ENCODE results near the gene SLC25A19. TPM values are rescaled to one million over a fixed set of nuclear protein-coding genes. Genes with fewer than 3 reads are reported as not detected.
"Not testable (repeated sequence)": the region's sequence is repeated elsewhere in the genome, so short reads cannot be mapped to it uniquely, and the experiment has no call there.

The SLC25A19 gene
- total RNA-seq, 1 donor from 2014 or later, result 13.1 TPM

DNA sequence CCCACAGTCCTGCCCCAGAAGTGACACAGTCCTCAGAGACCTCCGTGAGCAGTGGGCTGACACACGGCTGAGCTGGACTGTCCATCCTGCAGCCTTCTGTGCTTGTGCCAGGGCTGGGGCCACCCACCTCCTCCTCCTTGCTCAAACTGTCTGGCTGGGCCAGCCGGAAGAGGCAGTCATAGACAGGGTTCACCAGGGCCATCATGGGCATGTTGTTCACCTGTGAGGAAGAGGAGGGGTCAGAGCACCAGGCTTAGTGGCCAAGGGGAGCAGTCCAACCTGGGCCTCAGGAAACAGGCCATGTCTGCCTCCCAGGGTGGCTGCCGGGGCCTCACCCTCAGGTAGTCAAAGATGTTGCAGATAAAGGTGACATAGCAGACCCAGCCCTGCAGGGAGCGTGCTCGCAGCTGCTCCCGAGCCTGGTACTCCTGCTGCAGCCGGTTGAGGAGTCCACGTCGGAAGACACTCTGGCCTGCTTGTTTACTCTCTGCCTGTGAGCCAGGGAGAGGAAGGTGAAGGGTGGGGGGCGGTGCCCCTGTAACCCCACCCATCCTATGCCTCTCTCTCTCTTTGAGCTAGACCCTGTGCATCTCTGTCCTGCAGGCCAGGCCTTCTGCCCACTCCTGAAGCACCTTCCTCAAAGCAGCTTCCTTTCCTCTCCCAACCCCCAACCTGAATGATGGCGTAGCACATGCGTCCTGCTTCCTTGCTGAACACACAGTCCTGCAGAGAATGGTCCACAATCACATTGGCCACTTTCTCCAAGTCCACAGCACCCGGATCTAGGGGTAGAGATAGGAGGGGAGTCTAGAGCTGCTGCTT is 21.6 kb downstream of the SLC25A19 start:
- no peak for DNase-seq (ENCODE audit: low read depth, low spot score)

DNA sequence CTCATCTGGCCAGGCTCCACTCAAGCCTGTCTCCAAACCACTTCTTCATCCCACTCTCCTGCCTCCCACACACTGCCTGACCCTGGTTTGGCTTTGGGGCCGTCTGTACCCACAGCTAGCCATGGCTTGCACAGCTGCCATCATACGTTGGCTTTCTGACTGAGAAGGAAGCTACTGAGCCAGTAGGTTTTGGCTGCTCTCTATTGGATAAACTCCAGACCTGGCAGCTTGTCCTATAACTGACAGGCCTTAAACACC is 22.2 kb downstream of the SLC25A19 start:
- DNase-seq (ENCODE audit: low read depth, low spot score), result no peak

DNA sequence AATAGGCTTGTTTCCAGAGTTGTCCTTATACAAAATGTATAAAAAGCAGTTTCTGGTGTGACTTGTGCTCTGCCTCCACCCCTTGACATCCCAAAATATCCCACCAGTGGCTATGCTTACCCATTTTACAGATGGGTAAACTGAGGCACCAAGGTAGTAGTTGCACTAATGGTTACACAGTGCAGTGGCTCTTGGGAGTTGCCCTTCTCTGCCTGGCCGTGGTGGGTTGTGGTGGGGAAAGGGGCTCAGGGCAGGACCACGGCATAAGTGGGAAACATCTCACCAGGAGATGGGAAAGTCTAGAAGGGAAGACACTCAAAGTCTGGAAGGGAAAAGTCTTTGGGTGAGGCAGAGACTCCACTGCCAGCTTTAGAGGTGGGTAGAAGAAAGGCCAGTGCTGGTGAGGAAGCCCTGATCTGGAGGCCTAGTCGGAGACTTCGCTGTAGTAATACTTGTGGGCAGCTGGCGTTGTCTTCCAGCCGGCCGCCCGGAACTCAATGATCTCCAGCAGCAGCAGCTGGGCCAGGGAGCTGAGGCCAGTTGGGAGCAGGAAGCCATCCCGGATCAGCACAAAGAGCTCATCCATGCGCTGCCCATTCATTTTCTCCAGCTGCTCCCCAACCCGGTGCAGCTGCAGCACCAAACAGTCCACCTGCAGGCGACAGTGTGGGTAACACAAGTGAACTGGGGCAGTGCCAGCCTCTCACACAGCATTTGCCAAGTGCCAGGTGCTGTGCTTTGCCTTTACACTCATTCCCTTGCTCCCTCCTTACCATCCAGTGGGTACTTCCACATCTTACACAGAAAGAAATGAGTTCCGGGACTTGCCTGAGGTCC is 22.7 kb downstream of the SLC25A19 start:
- DNase-seq (ENCODE audit: low read depth, low spot score), result no peak

DNA sequence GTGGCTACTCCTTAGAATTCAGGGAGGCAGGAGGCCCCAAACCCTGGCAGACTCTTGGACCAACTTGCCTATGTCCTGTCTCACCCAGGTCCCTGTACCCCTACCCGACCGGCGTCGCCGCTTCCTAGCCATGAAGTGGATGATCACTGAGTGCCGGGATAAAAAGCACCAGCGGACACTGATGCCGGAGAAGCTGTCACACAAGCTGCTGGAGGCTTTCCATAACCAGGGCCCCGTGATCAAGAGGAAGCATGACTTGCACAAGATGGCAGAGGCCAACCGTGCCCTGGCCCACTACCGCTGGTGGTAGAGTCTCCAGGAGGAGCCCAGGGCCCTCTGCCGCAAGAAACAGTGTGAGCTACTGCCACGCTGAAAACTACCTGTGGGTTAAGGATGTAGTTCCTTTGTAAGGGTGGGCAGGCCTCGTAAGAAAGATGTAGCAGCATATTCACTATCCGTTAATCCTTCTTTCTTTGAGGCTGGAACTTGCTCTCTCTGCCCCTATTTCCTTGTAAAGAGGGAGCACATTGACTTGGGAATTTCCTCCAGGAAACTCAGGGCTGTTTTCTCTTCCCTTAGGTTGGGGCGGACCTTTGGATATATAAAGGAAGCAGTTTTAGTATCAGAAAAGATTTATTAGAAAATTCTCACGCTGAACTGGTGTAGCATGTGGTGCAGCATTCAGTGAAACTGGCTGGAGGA is 23.5 kb downstream of the SLC25A19 start:
- peak; percentile 52 for DNase-seq (ENCODE audit: low read depth, low spot score)

DNA sequence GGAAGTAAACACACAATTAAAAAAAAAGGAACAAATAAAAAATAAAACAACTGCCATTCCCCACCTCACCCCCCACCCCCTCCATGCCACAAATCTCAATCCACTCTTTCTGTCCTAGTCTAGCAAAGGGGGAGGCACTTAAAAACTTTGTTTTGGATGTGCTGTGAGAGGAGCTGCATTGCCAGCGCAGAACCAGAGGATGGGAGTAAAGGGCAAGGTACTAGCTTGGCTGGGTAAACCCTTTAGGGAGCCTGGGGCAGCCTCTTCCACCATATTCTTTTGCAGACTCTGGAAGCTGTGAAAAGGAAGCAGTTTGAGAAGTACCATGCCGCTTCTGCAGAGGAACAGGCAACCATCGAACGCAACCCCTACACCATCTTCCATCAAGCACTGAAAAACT is 26.2 kb downstream of the SLC25A19 start:
- no peak for DNase-seq (ENCODE audit: low read depth, low spot score)

DNA sequence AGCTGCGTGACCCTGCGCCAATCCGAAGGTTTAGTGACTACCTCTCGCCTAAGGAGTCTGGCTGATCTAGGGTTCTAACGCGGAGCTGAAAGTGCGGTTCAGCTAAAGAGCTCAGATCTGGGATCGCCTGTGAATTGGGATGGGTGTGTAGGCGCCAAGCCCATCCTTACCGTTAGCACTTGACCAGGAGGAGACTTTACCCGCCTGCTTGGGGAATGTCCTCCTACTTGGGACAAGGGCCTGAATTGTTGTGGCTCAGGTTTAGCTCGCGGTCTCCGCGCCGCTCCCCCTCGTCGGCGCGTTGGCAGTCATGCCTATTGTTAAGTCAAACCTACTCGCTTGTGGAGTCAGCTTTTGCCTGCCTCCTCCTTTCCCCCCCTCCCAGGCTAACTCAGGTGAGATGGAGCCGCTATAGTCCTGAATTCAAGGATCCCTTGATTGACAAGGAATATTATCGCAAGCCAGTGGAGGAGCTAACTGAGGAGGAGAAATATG is 27.1 kb downstream of the SLC25A19 start:
- DNase-seq (ENCODE audit: low read depth, low spot score), result no peak

DNA sequence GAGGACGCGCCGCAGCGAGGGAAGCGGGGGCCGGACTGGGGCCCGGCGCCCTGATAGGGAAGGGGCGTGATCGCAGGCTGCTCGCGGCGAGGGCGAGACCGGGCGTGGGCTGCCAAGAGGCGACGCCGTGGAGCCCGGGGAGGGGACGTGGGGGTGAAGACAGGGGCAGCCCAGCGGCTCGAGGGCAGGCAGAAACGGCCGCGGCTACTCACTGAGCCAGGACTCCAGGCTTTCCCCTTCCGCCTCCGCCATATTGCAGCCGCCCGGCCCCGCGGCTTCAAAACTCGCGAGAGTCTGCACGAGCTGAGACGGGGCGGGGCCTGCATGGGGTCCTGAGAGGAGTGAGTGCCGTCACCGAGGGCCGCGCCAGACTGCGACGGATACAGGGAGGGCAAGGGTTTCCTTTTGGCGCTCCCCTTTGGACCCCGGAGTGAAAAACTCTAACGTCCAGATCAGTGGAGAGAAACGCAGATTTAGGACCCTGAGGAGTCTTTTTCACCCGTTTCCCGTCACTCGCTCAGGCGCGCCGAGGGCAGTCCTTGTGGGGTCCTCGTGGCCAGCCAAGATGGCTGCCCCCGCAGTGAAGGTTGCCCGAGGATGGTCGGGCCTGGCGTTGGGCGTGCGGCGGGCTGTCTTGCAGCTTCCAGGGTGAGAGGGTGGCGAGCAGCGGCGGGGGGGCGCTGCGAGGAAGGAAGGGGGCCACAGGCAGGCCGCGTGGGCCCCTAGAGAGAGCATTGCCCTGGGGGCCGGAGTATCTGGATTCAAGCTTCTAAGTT is 27.7 kb downstream of the SLC25A19 start, which contains the start of the genes GGA3 and MRPS7:
Gene GGA3 (minus strand): TSS at position 271 of the 776 bp plus-strand sequence. CDS start 19 bp downstream, at position 252.
Gene MRPS7 (plus strand): TSS at position 544 of the 776 bp plus-strand sequence. CDS start 22 bp downstream, at position 566.
- peak; percentile 67 for DNase-seq (ENCODE audit: low read depth, low spot score)

DNA sequence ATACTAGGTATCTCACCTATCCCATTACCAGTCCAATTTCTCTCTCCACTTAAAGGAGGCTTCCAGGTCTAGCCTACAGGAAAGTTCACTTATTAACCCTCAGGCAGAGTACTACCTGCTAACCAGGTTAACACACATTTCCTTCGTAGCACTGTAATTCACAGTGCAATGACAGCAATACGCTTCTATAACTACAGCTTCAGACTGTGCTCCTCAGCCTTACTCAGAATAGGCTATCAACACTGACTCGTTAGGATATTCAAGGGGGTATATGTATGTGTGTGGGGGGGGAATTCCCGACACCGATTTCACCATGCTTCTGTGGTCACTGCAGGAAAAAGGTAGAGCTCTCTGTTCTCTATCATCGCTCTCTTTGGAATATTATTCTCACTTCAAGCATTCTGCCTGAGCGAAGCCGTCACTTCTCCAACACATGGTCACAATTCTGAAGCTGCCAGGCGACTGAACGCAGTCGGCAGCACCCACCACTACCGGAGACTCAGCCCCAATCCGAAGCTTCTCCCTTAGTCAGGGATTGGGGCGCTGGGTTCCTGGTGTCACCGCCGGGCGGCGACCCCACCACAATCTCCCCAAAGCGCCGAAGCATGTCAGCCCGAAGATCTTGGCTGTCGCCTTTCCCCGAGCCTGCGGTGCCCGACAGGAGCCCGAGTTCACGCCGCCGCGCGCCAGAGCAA is 28.4 kb downstream of the SLC25A19 start:
- no peak for DNase-seq (ENCODE audit: low read depth, low spot score)

DNA sequence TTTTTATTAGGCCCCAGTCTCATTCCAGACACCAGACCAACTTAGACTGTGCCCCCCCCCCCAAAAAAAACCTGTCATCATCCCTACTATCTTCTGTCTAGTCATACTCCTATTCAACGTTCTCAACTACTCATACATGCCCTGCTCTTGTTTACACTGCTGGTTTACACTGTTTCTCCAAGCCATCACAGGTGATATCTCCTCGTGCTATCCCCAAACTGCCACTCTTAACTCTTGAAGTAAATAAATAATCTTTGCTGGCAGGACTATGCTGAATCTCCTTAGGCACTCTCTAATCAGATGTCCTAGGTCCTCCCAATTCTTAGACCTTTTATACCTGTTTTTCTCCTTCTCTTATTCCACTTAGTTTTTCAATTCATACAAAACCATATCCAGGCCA is 32.0 kb downstream of the SLC25A19 start:
- DNase-seq (ENCODE audit: low read depth, low spot score), result not testable (repeated sequence)

DNA sequence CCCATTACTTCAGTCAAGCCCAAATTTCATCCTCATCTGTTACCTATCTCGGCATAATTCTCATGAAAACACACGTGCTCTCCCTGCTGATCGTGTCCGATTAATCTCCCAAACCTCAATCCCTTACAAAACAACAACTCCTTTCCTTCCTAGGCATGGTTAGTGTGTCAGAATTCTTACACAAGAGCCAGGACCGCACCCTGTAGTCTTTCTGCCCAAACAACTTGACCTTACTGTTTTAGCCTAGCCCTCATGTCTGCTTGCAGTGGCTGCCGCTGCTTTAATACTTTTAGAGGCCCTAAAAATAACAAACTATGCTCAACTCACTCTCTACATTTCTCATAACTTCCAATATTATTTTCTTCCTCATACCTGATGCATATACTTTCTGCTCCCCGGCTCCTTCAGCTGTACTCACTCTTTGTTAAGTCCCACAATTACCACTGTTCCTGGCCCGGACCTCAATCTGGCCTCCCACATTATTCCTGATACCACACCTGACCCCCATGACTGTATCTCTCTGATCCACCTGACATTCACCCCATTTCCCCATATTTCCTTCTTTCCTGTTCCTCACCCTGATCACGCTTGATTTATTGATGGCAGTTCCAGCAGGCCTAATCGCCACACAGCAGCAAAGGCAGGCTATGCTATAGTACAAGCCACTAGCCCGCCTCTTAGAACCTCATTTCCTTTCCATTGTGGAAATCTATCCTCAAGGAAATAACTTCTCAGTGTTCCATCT is 33.1 kb downstream of the SLC25A19 start:
- not testable (repeated sequence) for DNase-seq (ENCODE audit: low read depth, low spot score)

DNA sequence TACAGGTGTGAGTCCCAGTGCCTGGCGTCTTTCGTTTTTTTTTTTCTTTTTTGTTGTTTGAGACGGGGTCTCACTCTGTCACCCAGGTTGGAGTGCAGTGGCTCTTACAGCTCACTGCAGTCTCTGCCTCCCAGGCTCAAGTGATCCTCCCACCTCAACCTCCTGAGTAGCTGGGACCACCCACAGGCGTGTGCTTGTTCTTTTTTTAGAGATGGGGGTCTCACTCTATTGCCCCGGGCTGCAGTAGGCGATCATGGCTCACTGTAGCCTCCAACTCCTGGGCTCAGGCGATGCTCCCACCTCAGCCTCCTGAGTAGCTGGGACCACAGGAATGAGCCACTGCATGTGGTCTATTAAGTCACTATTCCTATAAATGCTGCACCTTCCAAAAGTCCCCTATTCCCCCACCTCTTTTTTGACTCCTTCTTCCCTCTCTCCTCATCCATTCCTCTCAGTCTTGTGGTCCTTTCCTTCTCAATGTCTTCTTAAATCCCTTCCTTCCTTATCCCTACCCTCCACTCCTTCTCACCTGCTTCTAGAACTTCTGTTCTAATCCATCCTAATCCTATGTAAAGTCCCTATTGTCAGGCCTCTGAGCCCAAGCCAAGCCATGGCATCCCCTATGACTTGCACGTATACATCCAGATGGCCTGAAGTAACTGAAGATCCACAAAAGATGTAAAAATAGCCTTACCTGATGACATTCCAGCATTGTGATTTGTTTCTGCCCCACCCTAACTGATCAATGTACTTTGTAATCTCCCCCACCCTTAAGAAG is 37.0 kb downstream of the SLC25A19 start:
- DNase-seq (ENCODE audit: low read depth, low spot score), result no peak

DNA sequence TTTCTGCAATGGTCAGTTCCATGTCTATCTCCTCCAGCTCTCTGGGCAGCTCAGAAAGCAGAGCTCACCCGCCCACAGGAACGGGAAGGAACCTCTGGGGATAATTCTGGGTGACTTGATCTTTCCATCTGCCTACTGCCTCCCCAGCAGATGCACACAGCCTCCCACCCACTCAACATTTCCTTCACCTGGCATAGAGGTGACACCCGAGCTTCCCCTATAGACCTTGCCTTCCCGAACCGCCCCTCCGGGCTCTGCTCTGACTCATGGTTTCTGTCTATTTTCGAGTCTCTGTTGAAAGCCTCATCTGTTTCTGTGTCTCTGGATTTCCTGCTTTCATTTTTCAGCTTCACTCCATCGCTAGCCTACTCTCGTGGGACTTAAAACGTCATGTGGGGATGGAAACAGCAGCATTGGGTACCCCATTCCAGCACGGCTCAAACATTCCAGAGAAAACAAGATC is 39.2 kb downstream of the SLC25A19 start:
- DNase-seq (ENCODE audit: low read depth, low spot score), result no peak

DNA sequence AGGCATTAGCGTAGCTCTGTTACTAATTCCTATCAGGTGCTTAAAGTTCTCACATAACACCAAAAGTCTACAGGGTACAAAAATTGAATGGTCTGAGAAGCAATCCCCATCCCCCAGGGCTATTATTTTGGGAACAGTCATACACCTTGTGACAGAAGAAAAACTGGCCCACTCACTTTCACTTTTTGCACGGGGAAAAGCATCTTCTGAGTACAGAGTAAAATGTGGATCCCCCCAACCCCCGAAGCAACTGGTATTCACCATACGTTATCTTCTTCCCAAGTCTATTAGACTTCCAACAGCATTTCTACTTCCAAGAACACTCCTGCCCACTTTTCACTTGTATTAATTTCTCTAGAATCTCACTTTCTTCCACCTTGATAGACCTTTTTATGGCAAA is 39.7 kb downstream of the SLC25A19 start:
- no peak for DNase-seq (ENCODE audit: low read depth, low spot score)

DNA sequence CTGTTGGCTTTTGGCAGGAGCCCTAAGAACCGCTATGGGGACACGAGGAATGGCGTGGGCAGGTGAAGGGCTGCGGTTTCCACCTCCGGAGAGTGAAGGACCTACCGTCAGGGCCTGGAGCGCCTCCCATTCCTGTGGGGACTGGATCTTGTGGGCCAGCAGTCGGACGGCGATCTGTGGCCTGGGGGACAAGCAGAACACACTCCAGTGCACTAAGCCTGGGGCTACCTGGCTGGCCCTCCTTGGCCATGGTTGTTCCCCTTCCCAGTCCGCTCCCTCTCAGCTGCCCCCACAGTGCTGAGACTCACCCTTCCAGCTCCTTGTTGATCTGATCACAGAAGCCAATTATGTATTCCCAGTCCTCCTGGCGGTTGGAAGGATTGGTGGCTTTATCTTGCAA is 42.8 kb downstream of the SLC25A19 start:
- no peak for DNase-seq (ENCODE audit: low read depth, low spot score)

DNA sequence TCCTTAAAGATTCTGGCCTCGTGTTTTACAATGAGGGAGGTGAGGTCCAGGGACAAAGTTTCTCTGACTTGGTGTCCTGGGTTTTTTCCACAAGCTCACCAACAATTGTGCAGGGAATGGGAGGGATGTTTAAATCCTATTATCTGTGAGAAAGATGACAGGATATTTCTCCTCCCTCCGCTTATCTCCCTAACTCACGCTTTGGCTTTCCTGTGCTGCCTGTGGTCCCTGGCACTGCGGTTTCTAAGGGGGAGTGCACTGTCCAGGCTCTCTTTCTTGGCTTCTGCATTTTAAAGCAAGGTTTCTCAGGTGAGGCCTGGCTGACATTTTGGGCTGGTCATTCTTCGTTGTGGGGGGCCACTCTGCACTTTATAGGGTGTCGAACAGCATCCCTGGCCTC is 44.2 kb downstream of the SLC25A19 start:
- no peak for DNase-seq (ENCODE audit: low read depth, low spot score)

DNA sequence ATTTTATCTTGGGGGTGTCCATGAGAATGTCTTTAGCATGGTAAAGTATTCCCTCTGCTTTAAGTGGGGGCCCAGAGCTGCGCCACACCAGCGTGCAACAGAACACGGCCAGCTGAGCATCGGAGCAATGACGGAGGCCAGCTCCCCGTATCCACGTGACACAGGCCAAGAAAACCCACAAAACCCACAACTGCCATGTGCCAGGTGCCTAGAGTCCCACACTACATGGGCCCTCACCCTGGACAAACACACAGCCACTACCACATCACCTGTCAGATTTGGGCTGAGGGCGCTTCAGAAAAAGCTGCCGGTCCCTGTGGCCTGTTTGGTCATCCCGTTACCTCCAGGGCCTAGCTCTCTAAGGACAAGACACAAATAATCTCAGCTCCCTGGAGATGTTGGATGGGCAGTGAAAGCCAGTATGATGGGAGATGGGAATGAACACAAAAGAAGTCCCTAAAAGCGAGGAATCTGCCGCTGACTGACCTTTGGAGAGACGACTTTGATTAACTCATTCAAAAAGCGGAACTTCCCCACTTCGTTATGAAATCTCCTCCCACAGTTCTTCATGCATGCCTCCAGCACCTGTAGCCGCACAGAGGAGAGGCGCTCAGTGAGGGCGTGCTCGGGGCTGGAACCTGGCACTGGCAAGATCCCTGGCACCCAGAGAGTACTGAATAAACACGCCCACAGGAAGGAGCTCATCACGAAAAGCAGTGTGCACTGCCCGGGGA is 44.9 kb downstream of the SLC25A19 start:
- DNase-seq (ENCODE audit: low read depth, low spot score), result no peak

DNA sequence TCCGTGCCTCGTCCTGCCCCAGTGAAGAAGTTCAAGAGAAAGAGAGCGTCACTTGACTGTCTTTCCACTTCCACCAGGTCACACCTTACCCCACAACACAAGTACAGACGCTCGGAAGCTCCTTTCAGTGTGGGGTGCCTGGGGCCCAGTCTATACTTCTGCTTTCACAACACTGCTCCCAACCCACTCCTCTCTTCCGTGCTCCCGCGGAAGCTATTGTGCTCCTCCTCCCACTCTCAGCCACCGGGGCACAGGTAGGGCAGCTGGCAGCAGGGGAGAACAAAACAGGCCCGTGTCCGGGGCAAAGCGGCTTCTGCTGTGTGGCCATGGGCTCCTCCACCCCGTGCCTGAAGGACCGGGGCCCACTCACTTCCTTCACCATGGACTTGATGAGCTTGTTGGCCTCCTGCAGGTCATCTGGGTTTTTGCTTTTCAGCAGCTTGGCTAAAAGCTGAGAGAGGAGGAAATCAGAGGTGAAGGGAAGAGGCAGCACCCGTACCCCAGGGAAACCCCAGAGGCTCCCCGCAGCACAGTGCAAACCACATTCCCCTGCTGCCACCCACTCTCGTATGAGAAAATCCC is 46.7 kb downstream of the SLC25A19 start:
- DNase-seq (ENCODE audit: low read depth, low spot score), result no peak

DNA sequence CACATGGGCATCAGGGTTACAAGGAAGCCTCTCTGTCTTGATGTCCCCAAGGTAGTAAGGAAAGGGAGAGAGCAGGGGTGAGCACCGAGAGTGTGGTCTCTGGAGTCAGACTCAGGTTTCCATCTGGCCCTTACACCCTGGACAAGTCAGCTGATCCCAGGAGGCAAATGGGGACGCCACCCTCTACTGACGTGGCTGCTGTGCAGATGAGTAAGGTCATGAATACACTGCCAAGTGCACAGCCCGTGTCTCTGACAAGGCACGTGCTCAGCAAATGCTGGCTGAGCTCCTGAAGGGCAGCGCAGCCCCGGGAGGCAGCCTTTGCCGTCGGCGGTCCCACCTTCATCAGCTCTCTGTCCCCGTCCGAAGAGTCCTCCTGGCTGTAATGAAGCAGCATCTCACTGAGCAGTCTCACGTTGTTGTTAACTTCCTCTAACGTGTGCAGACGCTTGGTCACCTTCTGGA is 47.2 kb downstream of the SLC25A19 start:
- no peak for DNase-seq (ENCODE audit: low read depth, low spot score)
